ENCODE results near the gene CPA3.

CPA3 gene

GRCh38 chr3:148865049-148865448 lies at the start of gene CPA3:
Gene CPA3, plus strand, starts transcription at chr3:148865296. Its CDS starts 12 bp downstream, at chr3:148865308.
- DNase-seq: no peak
- Histone ChIP-seq H3K4me3 (ENCODE audit: low read depth, low read length) (no peak within 1 kb of the TSS), H3K36me3 (no peaks in the 10 kb centered on the region), H3K9me3 (ENCODE audit: severe bottlenecking) (no peaks in the 10 kb centered on the region), H3K27ac (no peak within 1 kb of the TSS), H3K27me3 (ENCODE audit: insufficient read depth, low read depth, severe bottlenecking) (no peaks in the 10 kb centered on the region)
- no peak for TF ChIP-seq CTCF (IDR thresholded peaks at IDR 0.05; ENCODE audit: low read depth, low read length)

DNA sequence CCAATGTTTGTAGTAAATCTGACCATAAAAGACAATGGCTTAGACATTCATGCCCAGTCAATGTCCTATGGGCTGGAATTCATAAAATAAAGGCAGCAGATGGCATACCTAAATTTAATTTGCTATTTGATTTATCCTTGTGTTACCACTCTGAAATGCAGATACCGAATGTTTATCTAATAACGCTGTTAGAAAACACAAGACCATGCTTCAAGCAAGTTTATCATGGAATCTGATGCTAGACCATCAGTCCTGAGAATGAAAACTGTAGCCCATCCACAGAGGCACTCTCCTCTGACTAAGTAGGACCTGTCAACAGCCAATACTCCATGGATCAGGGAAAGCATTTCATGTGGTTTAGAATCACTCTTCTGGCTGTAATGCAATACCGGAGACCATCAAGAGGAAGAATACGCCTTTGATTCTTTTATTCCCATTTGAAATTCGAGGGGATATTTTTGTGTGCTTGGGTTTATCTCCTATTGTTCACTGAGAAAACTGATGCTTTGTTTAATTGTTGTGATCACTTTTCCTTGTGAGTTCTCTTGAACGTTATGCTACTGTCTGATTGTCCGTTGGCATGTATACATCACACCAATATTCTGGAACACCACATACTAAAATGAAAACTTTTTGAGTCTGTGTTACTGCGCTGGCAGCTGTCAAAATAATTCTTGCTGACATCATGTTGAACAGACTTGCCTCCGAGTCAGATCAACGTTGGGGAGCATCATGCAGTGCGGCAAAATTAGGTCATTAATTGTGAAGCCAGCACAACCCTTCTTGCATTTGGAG lies 49.6 kb upstream of the CPA3 start:
- DNase-seq: no peak
- H3K4me3 ChIP-seq (ENCODE audit: low read depth, low read length): no peak overlapping the region
- no peak overlapping the region for H3K27ac ChIP-seq
- no peaks in the 10 kb centered on the region for H3K36me3 ChIP-seq
- H3K27me3 ChIP-seq (ENCODE audit: insufficient read depth, low read depth, severe bottlenecking): no peaks in the 10 kb centered on the region
- TF ChIP-seq CTCF (IDR thresholded peaks at IDR 0.05; ENCODE audit: low read depth, low read length): no peak
- H3K9me3 ChIP-seq (ENCODE audit: severe bottlenecking): no peaks in the 10 kb centered on the region

GRCh38 chr3:148816427-148816826 lies 48.7 kb upstream of the CPA3 start:
- no peaks in the 10 kb centered on the region for H3K36me3 ChIP-seq
- DNase-seq: no peak
- H3K27me3 ChIP-seq (ENCODE audit: insufficient read depth, low read depth, severe bottlenecking): no peaks in the 10 kb centered on the region
- no peak overlapping the region for H3K27ac ChIP-seq
- H3K9me3 ChIP-seq (ENCODE audit: severe bottlenecking): no peaks in the 10 kb centered on the region
- H3K4me3 ChIP-seq (ENCODE audit: low read depth, low read length): no peak overlapping the region
- no peak for TF ChIP-seq CTCF (IDR thresholded peaks at IDR 0.05; ENCODE audit: low read depth, low read length)

DNA sequence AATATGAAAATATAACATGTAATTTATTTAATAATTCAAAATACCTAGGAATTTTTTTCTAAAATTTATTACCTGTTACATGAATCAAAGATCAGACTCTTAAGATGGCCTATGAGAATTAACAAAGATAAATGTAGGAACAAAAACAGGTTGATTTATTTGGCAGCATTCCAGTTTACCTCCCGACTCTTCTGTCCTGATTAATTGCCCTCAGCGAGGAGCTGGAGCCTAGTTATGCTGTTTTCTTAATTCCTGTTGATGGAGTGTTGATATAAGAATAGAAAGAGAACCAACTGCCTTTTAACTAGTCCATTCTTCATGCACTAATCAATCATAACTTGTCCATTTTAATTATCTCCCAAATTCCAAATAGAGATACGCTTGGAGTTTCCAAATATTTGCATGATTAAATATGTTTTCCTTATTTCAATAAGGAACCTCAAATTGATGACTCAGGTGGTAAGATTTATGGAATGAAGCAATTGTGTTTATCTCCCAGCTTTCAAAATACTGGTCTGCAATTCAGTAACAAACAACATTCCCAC lies 48.0 kb upstream of the CPA3 start:
- TF ChIP-seq CTCF (IDR thresholded peaks at IDR 0.05; ENCODE audit: low read depth, low read length): no peak
- no peak for DNase-seq
- Histone ChIP-seq H3K27ac (no peak overlapping the region), H3K9me3 (ENCODE audit: severe bottlenecking) (no peaks in the 10 kb centered on the region), H3K27me3 (ENCODE audit: insufficient read depth, low read depth, severe bottlenecking) (no peaks in the 10 kb centered on the region), H3K36me3 (no peaks in the 10 kb centered on the region), H3K4me3 (ENCODE audit: low read depth, low read length) (no peak overlapping the region)

DNA sequence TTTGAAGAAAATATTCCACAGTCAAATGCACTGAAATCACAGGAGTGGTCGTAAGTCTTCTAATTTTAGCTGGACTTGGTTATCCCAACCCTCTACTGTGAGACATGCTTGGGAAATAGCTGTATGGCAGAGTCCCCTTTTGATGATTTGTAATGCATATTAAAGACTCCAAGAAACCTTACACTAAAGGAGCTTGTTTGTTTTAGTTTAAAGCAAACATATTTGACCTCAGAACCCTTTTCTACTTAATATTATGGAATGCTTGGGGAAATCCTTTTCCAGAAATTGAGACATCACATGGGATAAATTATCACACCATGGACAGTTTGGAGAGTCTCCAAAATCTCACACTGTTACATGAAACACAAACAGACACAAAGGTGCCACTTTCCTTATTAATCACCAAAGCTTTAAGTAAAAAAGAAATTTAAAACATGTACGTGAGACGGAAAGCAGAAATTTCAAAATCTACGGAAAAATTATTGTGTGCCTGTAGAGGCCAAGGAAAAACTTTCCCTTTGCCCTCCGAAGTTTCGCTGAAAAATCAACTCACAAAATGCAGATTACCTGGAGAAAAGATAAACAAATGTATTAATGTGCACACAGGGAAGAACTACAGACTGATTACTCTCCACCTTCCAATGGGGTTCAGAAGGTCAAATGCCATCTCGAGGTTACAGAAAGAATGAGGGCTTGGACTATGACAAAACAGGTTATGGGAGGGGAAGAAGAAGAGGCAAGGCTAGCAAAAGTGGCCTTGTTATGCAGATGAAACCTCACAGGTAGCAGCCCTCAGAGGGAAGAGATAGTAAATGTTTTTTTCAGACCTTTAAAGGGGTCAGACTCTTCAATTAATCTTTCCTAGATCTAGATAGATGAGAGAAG lies 44.5 kb upstream of the CPA3 start:
- Histone ChIP-seq H3K36me3 (no peaks in the 10 kb centered on the region), H3K4me3 (ENCODE audit: low read depth, low read length) (no peak overlapping the region), H3K27me3 (ENCODE audit: insufficient read depth, low read depth, severe bottlenecking) (no peaks in the 10 kb centered on the region), H3K27ac (no peak overlapping the region), H3K9me3 (ENCODE audit: severe bottlenecking) (no peaks in the 10 kb centered on the region)
- DNase-seq: no peak
- no peak for TF ChIP-seq CTCF (IDR thresholded peaks at IDR 0.05; ENCODE audit: low read depth, low read length)
